Fibroblast of lung (primary cell): ENCODE results near the gene KIF6.

Experiments
- EZH2 ChIP-seq: IDR thresholded peaks from 2 replicates; pipeline ENCODE4 v1.5.1; 2012; ENCODE audit warnings: low read length, control low read depth, mild to moderate bottlenecking; ENCODE audit errors: missing control alignments
- TF ChIP-seq, protein P1 (sequence below), 2 donors: IDR thresholded peaks in 1 of 2; conservative IDR thresholded peaks in 1 of 2; 1 replicate in 1 of 2; 2 replicates in 1 of 2; pipeline ENCODE4 v1.5.1; 2011 to 2012; ENCODE audit warnings: low read length in 2 of 2, control low read depth in 1 of 2, inconsistent platforms in 1 of 2, low read depth in 1 of 2, mild to moderate bottlenecking in 1 of 2

DNA sequence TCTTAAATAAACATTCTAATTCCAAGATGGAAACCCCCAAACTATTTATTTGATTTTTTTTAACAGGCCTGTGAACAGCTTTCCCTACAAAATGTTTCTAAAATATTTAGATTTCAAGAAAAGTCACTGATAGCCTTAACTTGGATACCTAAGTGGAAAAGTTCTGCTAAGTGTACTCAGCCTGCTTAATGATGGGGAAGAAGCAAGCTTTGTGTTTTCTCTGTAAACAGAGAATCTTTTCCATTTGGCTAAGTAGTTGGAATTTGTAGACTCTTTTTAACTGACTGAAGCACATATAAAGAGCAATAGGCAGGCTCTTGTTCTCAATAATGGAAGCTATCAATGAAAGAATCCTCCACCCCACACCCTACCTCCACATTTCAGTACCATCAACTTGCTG is 108.2 kb downstream of the KIF6 start:
- TF ChIP-seq, protein P1, sequence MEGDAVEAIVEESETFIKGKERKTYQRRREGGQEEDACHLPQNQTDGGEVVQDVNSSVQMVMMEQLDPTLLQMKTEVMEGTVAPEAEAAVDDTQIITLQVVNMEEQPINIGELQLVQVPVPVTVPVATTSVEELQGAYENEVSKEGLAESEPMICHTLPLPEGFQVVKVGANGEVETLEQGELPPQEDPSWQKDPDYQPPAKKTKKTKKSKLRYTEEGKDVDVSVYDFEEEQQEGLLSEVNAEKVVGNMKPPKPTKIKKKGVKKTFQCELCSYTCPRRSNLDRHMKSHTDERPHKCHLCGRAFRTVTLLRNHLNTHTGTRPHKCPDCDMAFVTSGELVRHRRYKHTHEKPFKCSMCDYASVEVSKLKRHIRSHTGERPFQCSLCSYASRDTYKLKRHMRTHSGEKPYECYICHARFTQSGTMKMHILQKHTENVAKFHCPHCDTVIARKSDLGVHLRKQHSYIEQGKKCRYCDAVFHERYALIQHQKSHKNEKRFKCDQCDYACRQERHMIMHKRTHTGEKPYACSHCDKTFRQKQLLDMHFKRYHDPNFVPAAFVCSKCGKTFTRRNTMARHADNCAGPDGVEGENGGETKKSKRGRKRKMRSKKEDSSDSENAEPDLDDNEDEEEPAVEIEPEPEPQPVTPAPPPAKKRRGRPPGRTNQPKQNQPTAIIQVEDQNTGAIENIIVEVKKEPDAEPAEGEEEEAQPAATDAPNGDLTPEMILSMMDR (conservative IDR thresholded peaks at IDR 0.05 in 1 of 2, IDR thresholded peaks at IDR 0.05 in 1 of 2; ENCODE audit: low read depth in 1 of 2, low read length in 2 of 2) = no peak
- no peak for TF ChIP-seq EZH2
